Upper lobe of right lung (tissue), 1 donor: ENCODE results near the gene FOXK1. TPM values are rescaled to one million over a fixed set of nuclear protein-coding genes. Genes with fewer than 3 reads are reported as not detected.
"Not testable (repeated sequence)": the region's sequence is repeated elsewhere in the genome, so short reads cannot be mapped to it uniquely, and the experiment has no call there.

Experiments
- ATAC-seq: fragments of 200-7000 bp; cut with Tn5 transposase; one replicate; pipeline ENCODE4 v1.9.1; 2020; ENCODE audit warnings: mild to moderate bottlenecking, moderate library complexity
- DNase-seq: peaks from one replicate; pipeline ENCODE4 v3.0.0-alpha.2; 2020
- H3K27ac ChIP-seq: fragments of 200-600 bp; one replicate; pipeline ENCODE4 v1.8.0; 2022
- H3K27me3 ChIP-seq: fragments of 200-600 bp; one replicate; pipeline ENCODE4 v1.8.0; 2022; ENCODE audit warnings: mild to moderate bottlenecking
- H3K36me3 ChIP-seq: fragments of 200-600 bp; one replicate; pipeline ENCODE4 v1.8.0; 2022
- H3K4me1 ChIP-seq: fragments of 200-600 bp; one replicate; pipeline ENCODE4 v1.8.0; 2022
- H3K4me3 ChIP-seq: fragments of 200-600 bp; one replicate; pipeline ENCODE4 v1.8.0; 2022; ENCODE audit warnings: mild to moderate bottlenecking
- H3K9me3 ChIP-seq: fragments of 200-600 bp; one replicate; pipeline ENCODE4 v1.8.0; 2022
- intact Hi-C: fragments of 100-400 bp; cut with DNase I; formaldehyde crosslinking; loops from one replicate; pipeline ENCODE4 v1.11.0; 2022
- total RNA-seq: library from RNA; stranded (reverse); fragmentation: NEBNext Ultra II Directional; extraction: Animal tissue kit (Norgen Biotek cat#: 25700); gene quantifications from one replicate; pipeline ENCODE4 v1.2.1, GENCODE V29; 2021
- TF ChIP-seq, protein P1 (sequence below): fragments of 200-600 bp; IDR thresholded peaks from one replicate; pipeline ENCODE4 v1.8.0; 2022; ENCODE audit warnings: antibody characterized with exemption
- donor health status: DM: no; HTN: yes; CAD: no; lungs with severe emphysema.

FOXK1 gene
- total RNA-seq, 1 donor from 2014 or later, result 33.3 TPM

DNA sequence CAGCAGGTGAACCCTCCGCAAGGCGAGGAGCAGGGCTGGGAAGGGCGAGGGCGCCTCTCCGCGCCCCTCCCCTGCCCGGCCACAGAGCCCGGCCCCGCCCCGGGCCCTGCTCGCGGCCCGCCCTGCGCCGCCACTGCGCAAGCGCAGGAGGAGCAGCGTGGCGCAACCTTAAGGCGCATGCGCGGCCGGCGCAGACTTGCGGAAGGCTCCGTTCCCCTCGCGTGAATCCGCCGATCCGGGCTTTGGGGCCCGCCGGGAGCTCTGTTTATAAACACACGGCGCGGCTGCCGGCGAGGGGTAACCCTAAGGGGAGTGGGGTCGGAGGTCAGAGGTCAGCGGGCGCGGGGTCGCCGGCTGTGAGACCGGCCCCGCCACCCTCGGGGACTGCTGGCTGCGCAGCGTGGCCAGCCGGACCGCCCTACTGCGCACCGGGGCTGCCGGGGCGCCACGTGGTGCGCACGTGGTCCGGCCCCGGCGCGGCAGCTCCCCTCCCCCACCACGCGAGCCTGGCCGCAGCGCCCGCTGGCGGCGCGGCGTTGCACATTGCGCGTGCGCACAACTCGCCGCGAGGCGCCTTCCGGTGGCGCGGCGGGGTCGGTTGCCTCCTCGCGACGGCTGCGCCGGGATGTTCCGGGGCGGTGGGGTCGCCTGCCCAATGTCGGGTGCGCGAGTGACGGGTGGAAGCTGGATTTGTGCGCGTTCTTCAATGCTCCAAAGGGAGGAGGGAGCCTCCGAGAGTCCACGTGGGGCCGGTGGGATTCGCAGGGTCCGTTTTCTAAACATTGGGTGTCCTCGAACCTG lies 40.2 kb upstream of the FOXK1 start:
- ATAC-seq (peak; percentile 96), DNase-seq (peak; percentile 97)
- H3K4me1 ChIP-seq, result peaks cover 9% of the 10 kb centered on the region
- intact Hi-C loops, result no loop called here
- H3K36me3 ChIP-seq, result no peaks in the 10 kb centered on the region
- no peaks in the 10 kb centered on the region for H3K9me3 ChIP-seq
- H3K27ac ChIP-seq, result peak overlapping the region; percentile 94
- peak overlapping the region; percentile 77 for H3K4me3 ChIP-seq
- TF ChIP-seq, protein P1, sequence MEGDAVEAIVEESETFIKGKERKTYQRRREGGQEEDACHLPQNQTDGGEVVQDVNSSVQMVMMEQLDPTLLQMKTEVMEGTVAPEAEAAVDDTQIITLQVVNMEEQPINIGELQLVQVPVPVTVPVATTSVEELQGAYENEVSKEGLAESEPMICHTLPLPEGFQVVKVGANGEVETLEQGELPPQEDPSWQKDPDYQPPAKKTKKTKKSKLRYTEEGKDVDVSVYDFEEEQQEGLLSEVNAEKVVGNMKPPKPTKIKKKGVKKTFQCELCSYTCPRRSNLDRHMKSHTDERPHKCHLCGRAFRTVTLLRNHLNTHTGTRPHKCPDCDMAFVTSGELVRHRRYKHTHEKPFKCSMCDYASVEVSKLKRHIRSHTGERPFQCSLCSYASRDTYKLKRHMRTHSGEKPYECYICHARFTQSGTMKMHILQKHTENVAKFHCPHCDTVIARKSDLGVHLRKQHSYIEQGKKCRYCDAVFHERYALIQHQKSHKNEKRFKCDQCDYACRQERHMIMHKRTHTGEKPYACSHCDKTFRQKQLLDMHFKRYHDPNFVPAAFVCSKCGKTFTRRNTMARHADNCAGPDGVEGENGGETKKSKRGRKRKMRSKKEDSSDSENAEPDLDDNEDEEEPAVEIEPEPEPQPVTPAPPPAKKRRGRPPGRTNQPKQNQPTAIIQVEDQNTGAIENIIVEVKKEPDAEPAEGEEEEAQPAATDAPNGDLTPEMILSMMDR, result peak; percentile 44
- H3K27me3 ChIP-seq, result no peaks in the 10 kb centered on the region

DNA sequence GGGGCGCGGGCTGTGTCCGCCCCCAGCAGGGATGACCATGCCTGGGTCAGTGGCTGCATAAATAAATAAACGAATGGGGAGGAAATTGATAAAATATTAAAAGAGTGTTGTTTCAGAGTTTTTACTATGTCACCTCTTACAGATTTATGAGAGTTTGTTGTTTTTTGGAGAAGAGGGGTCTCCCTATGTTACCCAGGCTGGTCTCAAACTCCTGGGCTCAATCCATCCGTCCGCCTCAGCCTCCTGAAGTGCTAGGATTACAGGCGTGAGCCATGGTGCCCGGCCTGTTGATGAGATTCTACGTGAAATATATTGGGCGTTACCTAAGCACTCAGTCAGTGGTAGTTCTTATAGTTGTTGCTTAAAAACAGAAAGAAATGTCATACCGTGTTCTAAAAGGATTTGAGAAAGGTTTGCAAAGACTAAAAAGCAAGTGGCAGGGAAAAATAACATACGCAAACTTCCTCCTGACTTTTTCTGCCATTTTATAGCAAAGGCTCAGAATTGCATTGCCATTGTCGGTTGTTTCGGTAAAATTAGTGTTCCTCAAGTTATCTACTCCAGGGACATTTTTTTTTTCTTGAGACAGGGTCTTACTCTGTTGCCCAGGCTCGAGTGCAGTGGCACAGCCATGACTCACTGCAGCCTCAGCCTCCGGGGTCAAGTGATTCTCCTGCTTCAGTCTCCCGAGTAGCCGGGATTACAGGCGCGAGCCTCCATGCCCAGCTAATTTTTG lies 39.5 kb upstream of the FOXK1 start:
- peak overlapping the region; percentile 77 for H3K4me3 ChIP-seq
- no peaks in the 10 kb centered on the region for H3K27me3 ChIP-seq
- ATAC-seq (no peak), DNase-seq (no peak)
- peak overlapping the region; percentile 94 for H3K27ac ChIP-seq
- peaks cover 9% of the 10 kb centered on the region for H3K4me1 ChIP-seq
- no peaks in the 10 kb centered on the region for H3K36me3 ChIP-seq
- intact Hi-C loops, result no loop called here
- no peaks in the 10 kb centered on the region for H3K9me3 ChIP-seq
- TF ChIP-seq, protein P1, result no peak

DNA sequence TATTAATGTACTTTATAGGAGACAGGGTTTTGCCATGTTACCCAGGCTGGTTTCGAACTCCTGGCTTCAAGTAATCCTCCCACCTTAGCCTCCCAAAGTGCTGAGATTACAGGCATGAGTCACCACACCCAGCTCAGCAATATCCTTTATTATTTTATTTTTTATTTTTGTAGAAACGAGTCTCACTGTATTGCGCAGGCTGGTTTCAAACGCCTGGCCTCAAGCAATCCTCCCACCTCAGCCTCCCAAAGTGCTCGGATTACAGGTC lies 39.0 kb upstream of the FOXK1 start:
- H3K4me1 ChIP-seq, ATAC-seq, DNase-seq, intact Hi-C loops, H3K27ac ChIP-seq, H3K4me3 ChIP-seq, H3K27me3 ChIP-seq, H3K9me3 ChIP-seq, H3K36me3 ChIP-seq: not testable (repeated sequence)

DNA sequence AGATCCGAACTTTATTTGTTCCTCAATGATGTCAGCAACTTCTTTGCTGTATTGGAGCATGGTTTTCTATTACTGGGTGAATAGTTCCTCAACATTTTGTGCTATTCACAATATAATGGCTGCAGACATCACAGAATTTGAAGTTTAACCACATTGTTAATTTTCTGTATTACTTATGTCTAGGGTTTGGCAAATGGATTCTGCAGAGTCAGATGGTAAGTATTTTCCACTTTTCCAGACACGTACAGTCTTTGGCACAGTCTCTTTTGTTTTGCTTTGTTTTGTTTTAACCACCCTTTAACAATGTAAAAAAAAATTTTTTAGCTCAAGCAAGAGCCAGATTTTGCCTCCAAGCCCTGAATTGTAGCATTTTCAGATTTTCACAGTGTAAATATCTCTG lies 36.8 kb upstream of the FOXK1 start:
- no peak for ATAC-seq
- H3K4me3 ChIP-seq, result no peak overlapping the region
- intact Hi-C loops, result no loop called here

DNA sequence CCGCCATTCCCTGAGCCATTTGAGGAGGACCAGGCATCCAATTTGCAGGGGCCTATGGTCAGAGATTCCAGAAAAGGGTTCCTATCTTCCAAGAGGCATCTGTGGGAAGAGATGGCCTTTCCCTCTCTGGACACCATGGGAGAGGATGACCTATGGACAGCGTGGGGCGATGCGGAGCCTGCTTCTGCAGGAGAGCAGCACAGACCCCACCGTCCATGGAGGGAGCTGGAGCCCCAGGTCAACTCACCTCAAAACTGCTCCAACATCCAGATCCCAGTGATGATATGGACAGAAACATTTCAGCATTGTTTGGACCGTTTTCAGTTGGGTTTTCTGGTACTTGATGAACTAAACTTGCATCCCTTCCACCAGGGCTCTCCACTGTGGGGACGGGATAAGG lies 34.0 kb upstream of the FOXK1 start:
- Histone ChIP-seq H3K4me1 (no peaks in the 10 kb centered on the region), H3K27me3 (no peaks in the 10 kb centered on the region), H3K9me3 (no peaks in the 10 kb centered on the region), H3K27ac (no peak overlapping the region), H3K36me3 (no peaks in the 10 kb centered on the region), H3K4me3 (no peak overlapping the region)
- intact Hi-C loops, result no loop called here
- TF ChIP-seq, protein P1, result no peak
- DNase-seq (no peak), ATAC-seq (no peak)

More for the DNA sequence above, 36.8 kb upstream of the FOXK1 start:
- no peaks in the 10 kb centered on the region for H3K36me3 ChIP-seq
- peaks cover 9% of the 10 kb centered on the region for H3K4me1 ChIP-seq
- no peaks in the 10 kb centered on the region for H3K9me3 ChIP-seq
- H3K27ac ChIP-seq, result no peak overlapping the region
- TF ChIP-seq, protein P1, result no peak
- H3K27me3 ChIP-seq, result no peaks in the 10 kb centered on the region
- no peak for DNase-seq

DNA sequence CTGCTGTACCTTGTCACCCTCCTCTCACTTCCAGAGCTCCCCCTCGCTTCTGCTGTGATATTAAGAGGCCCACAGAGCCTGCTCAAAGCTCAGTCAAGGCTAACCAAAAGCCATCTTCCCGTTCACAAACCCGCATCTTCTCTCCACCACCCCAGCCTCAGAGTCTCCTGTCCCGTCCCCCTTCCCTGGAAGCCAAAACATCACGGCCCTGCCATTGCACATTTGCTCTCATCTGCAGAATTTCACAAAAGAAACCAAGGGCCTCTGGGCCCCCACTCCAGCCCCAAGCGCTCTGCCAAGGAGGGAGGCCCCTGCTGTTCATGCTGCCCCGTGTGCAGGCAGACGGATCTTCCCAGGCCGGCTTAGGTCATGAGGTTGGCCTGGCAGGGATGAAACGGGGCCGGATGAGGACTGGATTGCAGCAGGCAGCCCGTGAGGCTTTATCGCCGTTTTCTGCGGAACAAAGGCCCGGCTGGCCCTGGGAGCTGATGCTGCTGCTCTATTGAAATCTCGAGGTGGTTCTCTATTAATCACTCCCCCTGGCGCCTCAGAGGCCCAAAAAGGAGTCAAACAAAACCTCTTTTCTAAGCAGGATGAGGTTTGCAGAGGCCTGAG lies 31.6 kb upstream of the FOXK1 start:
- TF ChIP-seq, protein P1, result no peak
- Histone ChIP-seq H3K4me3 (no peak overlapping the region), H3K9me3 (no peaks in the 10 kb centered on the region), H3K4me1 (no peaks in the 10 kb centered on the region), H3K27me3 (no peaks in the 10 kb centered on the region), H3K27ac (no peak overlapping the region), H3K36me3 (no peaks in the 10 kb centered on the region)
- DNase-seq, result no peak
- ATAC-seq, result peak; percentile 36
- intact Hi-C loops, result no loop called here
